ENCODE data around the gene SPTAN1. TPM values are rescaled to one million over a fixed set of nuclear protein-coding genes. Genes with fewer than 3 reads are reported as not detected.
A peak's percentile ranks its signal among the peaks of the same experiment; 100 is the strongest.
"Not testable (repeated sequence)": the region's sequence is repeated elsewhere in the genome, so short reads cannot be mapped to it uniquely, and the experiment has no call there.

SPTAN1 gene
- total RNA-seq, 2 experiments from 2014 or later, result 228 TPM

DNA sequence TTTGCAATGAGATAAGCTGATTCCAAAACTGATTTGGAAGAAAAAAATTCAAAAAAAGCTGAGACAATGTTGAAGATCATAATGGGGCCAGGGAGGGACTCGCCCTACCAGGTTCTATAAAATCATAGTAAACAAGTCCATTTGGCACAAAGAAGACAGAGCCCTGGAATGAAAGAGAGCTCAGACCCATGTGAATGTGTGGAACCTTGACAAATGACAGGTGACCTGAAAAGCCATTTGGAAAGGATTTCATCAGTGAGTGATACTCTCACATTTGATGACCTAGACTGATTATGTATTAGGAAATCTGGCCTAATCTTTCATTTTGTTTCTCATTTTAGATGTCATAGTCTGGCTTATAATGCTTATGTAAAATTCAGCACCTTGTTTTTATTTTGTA is 26.8 kb downstream of the SPTAN1 start:
- peak overlapping the region; percentile 8 for H3K27ac Mint-ChIP-seq
- ChIA-PET CTCF (interaction anchor here (0.6 to 1.0 kb wide), 2 partner anchors 9 to 557 kb away, joined by 3 to 4 read pairs; no protein-coding TSS in a partner anchor), POLR2A (no interaction called here)
- peaks cover 3% of the 10 kb centered on the region for H3K4me1 Mint-ChIP-seq (ENCODE audit: low read depth)
- no peak overlapping the region for H3K4me3 Mint-ChIP-seq
- H3K36me3 Mint-ChIP-seq, result peaks cover 71% of the 10 kb centered on the region
- DNase-seq, result no peak
- no peaks in the 10 kb centered on the region for H3K27me3 Mint-ChIP-seq
- H3K9me3 Mint-ChIP-seq, result no peaks in the 10 kb centered on the region
- intact Hi-C loops (cut with micrococcal nuclease), result no loop called here

DNA sequence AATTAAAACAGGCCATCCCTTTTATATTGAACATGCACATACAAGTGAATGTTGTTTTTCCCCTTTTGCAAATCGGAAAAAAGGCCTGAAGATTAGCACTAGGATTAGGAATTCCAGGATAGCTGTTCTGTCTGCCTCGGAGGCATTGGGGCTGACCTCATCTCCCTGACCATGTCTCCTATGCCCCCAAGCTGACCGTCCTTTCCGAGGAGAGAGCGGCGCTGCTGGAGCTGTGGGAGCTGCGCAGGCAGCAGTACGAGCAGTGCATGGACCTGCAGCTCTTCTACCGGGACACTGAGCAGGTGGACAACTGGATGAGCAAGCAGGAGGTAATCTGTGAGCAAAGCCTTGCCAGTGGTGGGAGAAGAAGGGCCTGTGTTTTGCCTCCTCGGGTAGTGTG is 28.3 kb downstream of the SPTAN1 start:
- Mint-ChIP-seq H3K36me3 (peaks cover 75% of the 10 kb centered on the region), H3K27me3 (no peaks in the 10 kb centered on the region), H3K4me1 (ENCODE audit: low read depth) (no peaks in the 10 kb centered on the region), H3K27ac (no peak overlapping the region), H3K4me3 (no peak overlapping the region), H3K9me3 (no peaks in the 10 kb centered on the region)
- CTCF ChIA-PET, result no interaction called here
- no peak for DNase-seq
- intact Hi-C loops (cut with micrococcal nuclease), result no loop called here
- POLR2A ChIA-PET, result no interaction called here

DNA sequence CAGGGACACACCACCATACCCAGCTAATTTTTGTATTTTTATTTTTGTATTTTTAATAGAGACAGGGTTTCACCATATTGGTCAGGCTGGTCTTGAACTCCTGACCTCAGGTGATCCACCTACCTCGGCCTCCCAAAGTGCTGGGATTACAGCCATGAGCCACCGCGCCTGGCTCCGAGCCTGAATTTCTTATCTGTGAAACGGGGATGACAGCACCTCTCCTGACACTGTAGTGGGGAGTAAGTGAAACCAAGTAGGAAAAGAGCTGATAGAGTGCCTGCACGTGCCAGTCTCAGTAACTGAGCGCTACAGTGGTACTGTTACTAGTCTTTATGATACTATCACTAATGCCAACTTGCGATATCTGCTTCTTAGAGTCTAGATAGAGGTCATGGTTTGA is 32.8 kb downstream of the SPTAN1 start:
- H3K27me3 Mint-ChIP-seq; CTCF ChIA-PET; POLR2A ChIA-PET; H3K4me3 Mint-ChIP-seq; H3K9me3 Mint-ChIP-seq; intact Hi-C loops (cut with micrococcal nuclease); DNase-seq: not testable (repeated sequence)
- Mint-ChIP-seq H3K27ac (peak overlapping the region; percentile 38), H3K36me3 (peaks cover 66% of the 10 kb centered on the region), H3K4me1 (ENCODE audit: low read depth) (peaks cover 13% of the 10 kb centered on the region)

DNA sequence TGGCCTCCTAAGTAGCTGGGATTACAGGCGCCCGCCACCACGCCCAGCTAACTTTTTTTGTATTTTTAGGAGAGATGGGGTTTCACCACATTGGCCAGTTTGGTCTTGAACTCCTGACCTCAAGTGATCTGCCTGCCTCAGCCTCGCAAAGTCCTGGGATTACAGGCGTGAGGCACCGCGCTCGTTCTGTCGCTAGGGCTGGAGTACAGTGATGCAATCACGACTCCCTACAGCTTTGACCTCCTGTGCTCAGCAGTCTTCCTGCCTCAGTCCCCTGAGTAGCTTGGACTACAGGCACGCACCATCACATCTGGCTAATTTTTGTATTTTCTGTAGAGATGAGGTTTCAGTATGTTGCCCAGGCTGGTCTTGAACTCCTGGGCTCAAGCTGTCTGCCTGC is 34.5 kb downstream of the SPTAN1 start:
- intact Hi-C loops (cut with micrococcal nuclease), result loop anchor here (2.0 kb wide), 1 partner anchor 34 kb away; the partner anchor contains the start of gene SPTAN1
- Mint-ChIP-seq H3K36me3 (peaks cover 68% of the 10 kb centered on the region), H3K4me1 (ENCODE audit: low read depth) (peaks cover 13% of the 10 kb centered on the region), H3K27ac (peak overlapping the region; percentile 77)
- CTCF ChIA-PET, DNase-seq, H3K4me3 Mint-ChIP-seq, H3K27me3 Mint-ChIP-seq, H3K9me3 Mint-ChIP-seq: not testable (repeated sequence)
- POLR2A ChIA-PET, result interaction anchor here (1.0 kb wide), 1 partner anchor 34 kb away, joined by 4 read pairs; no protein-coding TSS in a partner anchor

DNA sequence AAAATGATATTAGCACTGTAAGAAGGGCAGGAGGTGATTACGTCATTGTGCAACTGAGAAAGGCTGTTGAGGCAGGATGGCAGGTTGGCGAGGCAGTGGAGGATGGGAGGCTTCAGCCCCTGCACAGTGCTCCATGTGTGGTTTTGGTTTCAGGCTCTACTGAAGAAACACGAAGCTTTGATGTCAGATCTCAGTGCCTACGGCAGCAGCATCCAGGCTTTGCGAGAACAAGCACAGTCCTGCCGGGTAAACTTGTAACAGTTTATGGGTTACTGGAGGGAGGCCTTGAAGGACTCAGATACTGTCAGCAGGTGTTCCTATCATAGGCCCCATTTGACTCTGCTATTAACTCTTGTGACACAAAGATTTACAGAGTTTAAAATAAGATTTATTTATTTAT is 35.1 kb downstream of the SPTAN1 start:
- ChIA-PET POLR2A (interaction anchor here (1.0 kb wide), 1 partner anchor 34 kb away, joined by 4 read pairs; no protein-coding TSS in a partner anchor), CTCF (no interaction called here)
- peak; percentile 80 for DNase-seq
- Mint-ChIP-seq H3K27me3 (no peaks in the 10 kb centered on the region), H3K4me1 (ENCODE audit: low read depth) (peaks cover 13% of the 10 kb centered on the region), H3K36me3 (peaks cover 64% of the 10 kb centered on the region), H3K4me3 (no peak overlapping the region), H3K9me3 (no peaks in the 10 kb centered on the region), H3K27ac (peak overlapping the region; percentile 77)
- intact Hi-C loops (cut with micrococcal nuclease), result loop anchor here (2.0 kb wide), 1 partner anchor 35 kb away; the partner anchor contains the start of gene SPTAN1

DNA sequence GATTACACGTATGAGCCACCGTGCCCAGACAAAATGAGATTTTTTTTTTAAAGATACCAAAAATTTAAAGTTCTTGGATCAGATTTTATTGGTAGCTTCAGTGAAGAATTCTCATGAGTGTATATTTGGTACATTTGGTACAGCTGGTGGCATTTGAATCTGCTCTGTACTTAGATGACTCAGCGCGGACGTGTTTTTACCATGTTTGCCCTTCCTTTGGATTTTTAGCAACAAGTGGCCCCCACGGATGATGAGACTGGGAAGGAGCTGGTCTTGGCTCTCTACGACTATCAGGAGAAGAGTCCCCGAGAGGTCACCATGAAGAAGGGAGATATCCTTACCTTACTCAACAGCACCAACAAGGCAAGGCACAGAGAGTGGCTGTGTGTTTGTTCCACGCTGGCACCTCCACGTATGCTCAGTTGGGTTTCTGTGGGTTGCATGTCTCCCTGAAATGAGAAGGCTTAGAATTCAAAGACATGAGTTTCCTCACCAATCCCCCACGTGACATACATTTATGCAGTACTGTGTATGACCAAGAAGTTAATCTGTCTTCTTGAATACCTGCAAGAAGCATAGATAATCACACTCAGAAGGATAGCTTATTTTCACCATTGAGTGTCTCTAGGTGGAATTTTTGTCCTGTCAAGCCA is 36.3 kb downstream of the SPTAN1 start:
- Mint-ChIP-seq H3K36me3 (peaks cover 60% of the 10 kb centered on the region), H3K4me1 (ENCODE audit: low read depth) (peaks cover 13% of the 10 kb centered on the region), H3K9me3 (no peaks in the 10 kb centered on the region), H3K27me3 (no peaks in the 10 kb centered on the region), H3K4me3 (no peak overlapping the region), H3K27ac (peak overlapping the region; percentile 46)
- DNase-seq, result no peak
- POLR2A ChIA-PET, result no interaction called here
- intact Hi-C loops (cut with micrococcal nuclease), result no loop called here
- CTCF ChIA-PET, result interaction anchor here (0.7 kb wide), 1 partner anchor 10 kb away, joined by 3 read pairs; no protein-coding TSS in a partner anchor

DNA sequence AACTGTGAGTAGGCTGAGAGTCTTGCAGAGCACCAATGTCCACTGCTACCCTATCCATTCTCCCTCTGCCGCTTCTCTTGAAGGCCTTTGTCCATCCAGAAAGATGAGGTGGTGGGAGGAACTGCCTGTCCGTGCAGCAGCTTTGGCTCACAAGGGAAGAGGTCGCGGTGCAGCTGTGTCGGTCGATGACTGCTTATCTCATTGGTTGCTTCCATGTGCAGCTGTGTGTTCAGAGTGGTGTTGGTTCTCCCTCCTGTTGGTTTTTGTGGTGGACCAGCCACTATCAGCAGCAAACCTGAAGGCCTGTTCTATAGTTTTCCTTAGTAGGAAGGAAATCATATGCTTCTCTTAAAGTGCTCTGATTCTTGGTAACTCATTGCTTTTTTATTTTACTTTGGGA is 40.7 kb downstream of the SPTAN1 start:
- CTCF ChIA-PET, result interaction anchor here (0.6 kb wide), 1 partner anchor 156 kb away, joined by 3 read pairs; no protein-coding TSS in a partner anchor
- no peak for DNase-seq
- Mint-ChIP-seq H3K36me3 (peaks cover 37% of the 10 kb centered on the region), H3K4me1 (ENCODE audit: low read depth) (peaks cover 2% of the 10 kb centered on the region), H3K27me3 (no peaks in the 10 kb centered on the region), H3K27ac (no peak overlapping the region), H3K4me3 (no peak overlapping the region), H3K9me3 (no peaks in the 10 kb centered on the region)
- intact Hi-C loops (cut with micrococcal nuclease), result no loop called here
- POLR2A ChIA-PET, result no interaction called here

DNA sequence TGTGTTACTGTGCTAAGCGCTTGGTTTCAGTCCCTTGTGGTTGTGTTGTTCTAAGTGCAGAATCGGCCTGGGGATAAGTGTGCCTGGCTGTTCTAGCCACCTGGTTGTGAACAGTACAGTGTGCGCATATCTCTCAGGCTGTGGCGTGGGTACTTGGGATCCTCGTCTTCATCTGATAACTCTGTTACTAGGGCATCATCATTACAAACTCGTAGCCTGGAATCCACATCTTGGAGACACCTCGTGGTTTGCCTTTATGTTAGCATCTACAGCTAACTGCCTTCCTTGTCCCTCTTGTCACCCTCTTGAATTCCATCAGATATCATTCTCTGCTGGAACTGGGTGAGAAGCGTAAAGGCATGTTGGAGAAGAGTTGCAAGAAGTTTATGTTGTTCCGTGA is 41.5 kb downstream of the SPTAN1 start:
- H3K4me3 Mint-ChIP-seq, result no peak overlapping the region
- CTCF ChIA-PET, result interaction anchor here (0.6 kb wide), 1 partner anchor 157 kb away, joined by 3 read pairs; no protein-coding TSS in a partner anchor
- intact Hi-C loops (cut with micrococcal nuclease), result no loop called here
- H3K27ac Mint-ChIP-seq, result no peak overlapping the region
- POLR2A ChIA-PET, result no interaction called here
- peaks cover 36% of the 10 kb centered on the region for H3K36me3 Mint-ChIP-seq
- H3K4me1 Mint-ChIP-seq (ENCODE audit: low read depth), result no peaks in the 10 kb centered on the region
- DNase-seq, result no peak
- H3K27me3 Mint-ChIP-seq, result no peaks in the 10 kb centered on the region
- no peaks in the 10 kb centered on the region for H3K9me3 Mint-ChIP-seq

DNA sequence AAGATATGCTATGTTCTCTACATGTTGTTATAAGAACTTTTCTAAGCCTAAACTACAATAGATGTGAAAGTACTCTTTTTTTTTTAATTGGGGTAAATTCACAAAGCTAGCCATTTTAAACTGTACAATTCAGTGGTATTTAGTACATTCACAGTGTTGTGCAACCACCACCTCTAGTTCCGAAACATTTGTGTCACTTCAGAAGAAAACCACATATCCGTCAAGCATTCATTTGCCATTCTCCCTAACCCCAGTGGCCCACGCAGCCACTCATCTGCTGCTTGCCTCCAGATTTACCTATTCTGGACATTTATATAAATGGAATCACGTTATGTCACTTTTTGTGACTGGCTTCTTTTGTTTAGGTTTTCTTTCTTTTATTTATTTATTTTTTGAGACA is 43.1 kb downstream of the SPTAN1 start:
- Mint-ChIP-seq H3K4me3 (no peak overlapping the region), H3K4me1 (ENCODE audit: low read depth) (peaks cover 9% of the 10 kb centered on the region), H3K27ac (no peak overlapping the region), H3K27me3 (no peaks in the 10 kb centered on the region), H3K36me3 (peaks cover 40% of the 10 kb centered on the region), H3K9me3 (no peaks in the 10 kb centered on the region)
- ChIA-PET POLR2A (interaction anchor here (0.7 to 1.2 kb wide), 2 partner anchors 57 to 91 kb away, joined by 3 to 4 read pairs; partner anchors contain the start of gene GLE1), CTCF (no interaction called here)
- no peak for DNase-seq
- intact Hi-C loops (cut with micrococcal nuclease), result no loop called here

DNA sequence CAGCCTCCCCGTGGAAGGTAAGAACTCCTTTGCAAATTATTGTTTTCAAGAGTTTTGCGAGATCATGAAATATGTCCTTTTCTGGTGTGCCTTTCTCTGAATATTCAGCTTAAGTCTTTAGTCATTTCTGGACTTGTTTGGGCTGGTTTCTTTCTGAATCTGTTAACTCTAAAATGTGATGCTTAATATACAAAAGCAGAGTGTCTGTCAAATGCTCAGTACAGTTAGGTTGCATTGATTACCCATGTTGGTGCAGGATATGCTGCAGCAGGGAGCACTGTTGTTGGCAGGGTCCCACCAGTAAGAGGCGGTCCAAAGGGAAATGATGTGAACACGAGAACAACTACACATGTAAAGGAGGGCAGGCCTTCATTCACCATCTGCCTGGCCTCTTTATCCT is 47.7 kb downstream of the SPTAN1 start:
- intact Hi-C loops (cut with micrococcal nuclease), result no loop called here
- H3K9me3 Mint-ChIP-seq, result no peaks in the 10 kb centered on the region
- no peak overlapping the region for H3K4me3 Mint-ChIP-seq
- no peak for DNase-seq
- ChIA-PET POLR2A (no interaction called here), CTCF (no interaction called here)
- H3K4me1 Mint-ChIP-seq (ENCODE audit: low read depth), result peaks cover 9% of the 10 kb centered on the region
- peaks cover 41% of the 10 kb centered on the region for H3K36me3 Mint-ChIP-seq
- no peaks in the 10 kb centered on the region for H3K27me3 Mint-ChIP-seq
- peak overlapping the region; percentile 53 for H3K27ac Mint-ChIP-seq

DNA sequence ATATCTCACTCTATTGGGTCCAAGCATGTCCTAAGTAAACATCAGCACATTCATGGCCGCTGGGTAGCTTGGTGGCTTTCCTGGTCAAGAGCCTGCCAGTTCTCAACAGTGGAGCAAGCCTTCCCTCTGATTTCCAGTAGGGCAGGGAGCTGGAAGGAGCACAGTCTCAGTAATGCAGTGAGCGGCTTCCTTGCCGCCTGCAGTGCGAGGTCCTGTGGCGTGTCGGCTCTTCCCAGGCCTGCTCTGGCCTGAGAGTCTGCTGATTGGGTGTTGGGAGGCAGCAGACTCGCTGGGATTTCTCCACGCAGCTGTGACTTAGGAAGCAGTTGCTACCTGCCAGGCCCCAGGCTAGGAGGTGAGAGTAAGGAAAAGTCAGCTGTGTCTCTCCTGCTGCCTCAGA is 51.3 kb downstream of the SPTAN1 start:
- no peak for DNase-seq
- Mint-ChIP-seq H3K27ac (no peak overlapping the region), H3K4me3 (no peak overlapping the region), H3K4me1 (ENCODE audit: low read depth) (peaks cover 9% of the 10 kb centered on the region), H3K36me3 (peaks cover 50% of the 10 kb centered on the region), H3K27me3 (no peaks in the 10 kb centered on the region), H3K9me3 (no peaks in the 10 kb centered on the region)
- POLR2A ChIA-PET, result no interaction called here
- intact Hi-C loops (cut with micrococcal nuclease), result no loop called here
- CTCF ChIA-PET, result no interaction called here

DNA sequence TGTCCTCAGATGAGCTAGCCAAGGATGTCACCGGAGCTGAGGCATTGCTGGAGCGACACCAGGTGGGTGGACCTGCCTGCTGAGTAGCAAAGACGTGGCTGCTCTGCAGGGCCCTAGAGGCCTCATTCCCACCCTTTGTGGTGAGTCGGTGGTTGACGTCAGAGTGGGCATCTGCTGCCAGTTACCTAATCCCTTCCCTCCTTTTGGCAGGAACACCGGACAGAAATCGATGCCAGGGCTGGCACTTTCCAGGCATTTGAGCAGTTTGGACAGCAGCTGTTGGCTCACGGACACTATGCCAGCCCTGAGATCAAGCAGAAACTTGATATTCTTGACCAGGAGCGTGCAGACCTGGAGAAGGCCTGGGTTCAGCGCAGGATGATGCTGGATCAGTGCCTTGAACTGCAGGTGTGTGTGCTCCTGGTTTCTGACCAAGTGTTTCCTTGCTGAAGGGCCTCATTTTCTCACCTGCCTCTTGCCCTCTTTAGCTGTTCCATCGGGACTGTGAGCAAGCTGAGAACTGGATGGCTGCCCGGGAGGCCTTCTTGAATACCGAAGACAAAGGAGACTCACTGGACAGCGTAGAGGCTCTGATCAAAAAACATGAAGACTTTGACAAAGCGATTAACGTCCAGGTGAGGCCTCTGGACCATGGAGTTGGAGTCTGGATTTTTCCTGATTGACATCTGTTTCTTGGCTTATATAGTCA is 55.4 kb downstream of the SPTAN1 start:
- H3K4me1 Mint-ChIP-seq (ENCODE audit: low read depth), result no peaks in the 10 kb centered on the region
- H3K9me3 Mint-ChIP-seq, result no peaks in the 10 kb centered on the region
- intact Hi-C loops (cut with micrococcal nuclease), result no loop called here
- ChIA-PET POLR2A (interaction anchor here (0.6 to 1.0 kb wide), 2 partner anchors 56 to 341 kb away, joined by 3 read pairs; no protein-coding TSS in a partner anchor), CTCF (no interaction called here)
- H3K36me3 Mint-ChIP-seq, result peaks cover 58% of the 10 kb centered on the region
- H3K27ac Mint-ChIP-seq, result no peak overlapping the region
- DNase-seq, result no peak
- H3K4me3 Mint-ChIP-seq, result no peak overlapping the region
- no peaks in the 10 kb centered on the region for H3K27me3 Mint-ChIP-seq
